Measurements from ENCODE around the gene MRPL10. TPM values are rescaled to one million over a fixed set of nuclear protein-coding genes. Genes with fewer than 3 reads are reported as not detected.

Gene MRPL10
- total RNA-seq, 1 donor from 2014 or later, result 6.9 TPM

Other genes with a start within 250 kb of the MRPL10 start
- 140 TPM for gene KPNB1, start 181.6 kb downstream of the MRPL10 start, total RNA-seq
- 13.9 TPM for gene TBKBP1, start 137.4 kb downstream of the MRPL10 start, total RNA-seq
- 0.82 TPM for gene TBX21, start 98.3 kb downstream of the MRPL10 start, total RNA-seq
- gene OSBPL7, start 9.7 kb downstream of the MRPL10 start, total RNA-seq, result 7.3 TPM
- not detected for gene LRRC46, start 129 bp upstream of the MRPL10 start, total RNA-seq
- gene SCRN2, start 9.7 kb upstream of the MRPL10 start, total RNA-seq, result 24.1 TPM
- gene SP6, start 19.6 kb upstream of the MRPL10 start, total RNA-seq, result not detected
- 0.82 TPM for gene SP2, start 64.7 kb upstream of the MRPL10 start, total RNA-seq
- 7.3 TPM for gene PNPO, start 110.0 kb upstream of the MRPL10 start, total RNA-seq
- not detected for gene PRR15L, start 126.3 kb upstream of the MRPL10 start, total RNA-seq
- gene CDK5RAP3, start 139.6 kb upstream of the MRPL10 start, total RNA-seq, result 53.8 TPM
- 3.3 TPM for gene COPZ2, start 206.3 kb upstream of the MRPL10 start, total RNA-seq
- 22.4 TPM for gene NFE2L1, start 216.8 kb upstream of the MRPL10 start, total RNA-seq

All from frontal cortex (tissue), 1 donor.